GM12891 (cell line): Measurements from ENCODE around the gene EPAS1.

Experiments used
- PAX5 ChIP-seq: IDR thresholded peaks from 2 replicates; pipeline ENCODE4 v1.6.1; 2011; ENCODE audit warnings: low read length, moderate library complexity, mild to moderate bottlenecking; ENCODE audit not compliant: insufficient read depth, severe bottlenecking
- POLR2A ChIP-seq: IDR thresholded peaks from 2 replicates; pipeline ENCODE4 v1.6.1; 2011; ENCODE audit warnings: low read depth, low read length, control low read depth
- POLR2AphosphoS5 ChIP-seq: IDR thresholded peaks from 2 replicates; pipeline ENCODE4 v1.6.1; 2011; ENCODE audit warnings: low read depth, low read length, control low read depth
- POU2F2 ChIP-seq: IDR thresholded peaks from 2 replicates; pipeline ENCODE4 v1.6.1; 2011; ENCODE audit warnings: low read depth, mild to moderate bottlenecking, control low read depth, low read length, moderate library complexity
- SPI1 ChIP-seq: IDR thresholded peaks from 2 replicates; pipeline ENCODE4 v1.6.1; 2011; ENCODE audit warnings: low read depth, low read length, control low read depth
- TAF1 ChIP-seq: IDR thresholded peaks from 2 replicates; pipeline ENCODE4 v1.6.1; 2011; ENCODE audit warnings: low read depth, low read length, control low read depth

DNA sequence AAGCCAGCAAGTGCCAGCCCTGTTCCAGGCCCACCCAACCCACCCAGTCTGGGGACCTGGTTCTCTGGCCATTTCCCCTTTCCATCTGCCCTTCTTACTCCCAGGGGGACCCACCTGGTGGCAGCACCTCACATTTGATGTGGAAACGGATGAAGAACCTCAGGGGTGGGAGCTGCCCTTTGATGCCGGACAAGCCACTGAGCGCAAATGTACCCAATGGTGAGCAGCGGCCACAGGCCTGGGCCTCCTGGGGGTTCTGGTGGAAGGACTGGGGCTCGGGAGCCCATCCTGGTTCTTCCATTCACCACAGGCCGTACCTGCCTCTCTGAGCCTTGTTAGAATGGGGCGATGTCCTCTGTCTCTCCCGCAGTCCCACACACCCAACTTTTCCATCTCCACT lies 84.7 kb downstream of the EPAS1 start:
- TF ChIP-seq POLR2AphosphoS5 = no peak
- TF ChIP-seq POLR2A = no peak
- TF ChIP-seq SPI1 = no peak
- TF ChIP-seq TAF1 = no peak
- no peak for TF ChIP-seq PAX5
- no peak for TF ChIP-seq POU2F2
